GM23338 (cell line): ENCODE data around the gene TPMT. TPM values are rescaled to one million over a fixed set of nuclear protein-coding genes. Genes with fewer than 3 reads are reported as not detected.

Experiments
- ATAC-seq: fragments of 200-7000 bp; cut with Tn5 transposase; 3 replicates; pipeline ENCODE4 v1.9.1; 2020
- DNase-seq: peaks from one replicate; pipeline ENCODE4 v3.0.0-alpha.2; 2015; ENCODE audit warnings: low spot score
- H2AFZ ChIP-seq: fragments of 200-600 bp; sonication (generic); 2 replicates; pipeline ENCODE4 v1.8.0; 2016; ENCODE audit warnings: antibody characterized with exemption, mild to moderate bottlenecking, moderate library complexity
- H3F3A ChIP-seq: fragments of 200-600 bp; sonication (generic); replicated peaks from 2 replicates; pipeline ENCODE4 v1.8.0; 2017; ENCODE audit warnings: antibody characterized with exemption, mixed run types, low read depth
- H3K27ac ChIP-seq: fragments of 200-600 bp; sonication (generic); 2 replicates; pipeline ENCODE4 v1.6.1; 2016; ENCODE audit warnings: low read depth
- H3K27me3 ChIP-seq: fragments of 200-600 bp; sonication (generic); 2 replicates; pipeline ENCODE4 v1.8.0; 2016; ENCODE audit warnings: mild to moderate bottlenecking, mixed run types, moderate library complexity; ENCODE audit not compliant: insufficient read depth
- H3K36me3 ChIP-seq: fragments of 200-600 bp; sonication (generic); 2 replicates; pipeline ENCODE4 v1.8.0; 2016; ENCODE audit warnings: mild to moderate bottlenecking; ENCODE audit not compliant: insufficient read depth
- H3K4me1 ChIP-seq: fragments of 200-600 bp; sonication (generic); 2 replicates; pipeline ENCODE4 v1.8.0; 2016; ENCODE audit warnings: mild to moderate bottlenecking, moderate library complexity; ENCODE audit not compliant: insufficient read depth
- H3K4me2 ChIP-seq: fragments of 200-600 bp; sonication (generic); 2 replicates; pipeline ENCODE4 v1.7.1; 2017; ENCODE audit warnings: mixed run types
- H3K4me3 ChIP-seq: fragments of 200-600 bp; sonication (generic); 2 replicates; pipeline ENCODE4 v1.6.1; 2016; ENCODE audit warnings: mixed run types
- H3K79me2 ChIP-seq: fragments of 200-600 bp; sonication (generic); replicated peaks from 2 replicates; pipeline ENCODE4 v1.8.0; 2017; ENCODE audit warnings: mild to moderate bottlenecking; ENCODE audit not compliant: insufficient read depth
- H3K9me2 ChIP-seq: fragments of 200-600 bp; sonication (generic); 2 replicates; pipeline ENCODE4 v1.8.0; 2017; ENCODE audit not compliant: insufficient read depth
- H4K20me1 ChIP-seq: fragments of 200-600 bp; sonication (generic); replicated peaks from 2 replicates; pipeline ENCODE4 v1.8.0; 2017; ENCODE audit warnings: mild to moderate bottlenecking; ENCODE audit not compliant: insufficient read depth
- H3K27ac Mint-ChIP-seq: 2 replicates; pipeline ENCODE4 v1.8.0; 2020; ENCODE audit warnings: inconsistent platforms, mild to moderate bottlenecking, moderate library complexity, mixed read lengths
- H3K27me3 Mint-ChIP-seq: 3 replicates; pipeline ENCODE4 v1.8.0; 2022; ENCODE audit warnings: low read depth, mild to moderate bottlenecking, moderate library complexity, mixed read lengths, inconsistent platforms; ENCODE audit not compliant: insufficient read depth, poor library complexity
- H3K36me3 Mint-ChIP-seq: 3 replicates; pipeline ENCODE4 v1.8.0; 2021; ENCODE audit warnings: low read depth, mild to moderate bottlenecking, inconsistent platforms, moderate library complexity, mixed read lengths
- H3K4me1 Mint-ChIP-seq: 3 replicates; pipeline ENCODE4 v1.8.0; 2020; ENCODE audit warnings: mild to moderate bottlenecking, inconsistent platforms, mixed read lengths
- H3K4me3 Mint-ChIP-seq: 3 replicates; pipeline ENCODE4 v1.8.0; 2021; ENCODE audit warnings: moderate library complexity, mild to moderate bottlenecking, inconsistent platforms, mixed read lengths
- H3K9me3 Mint-ChIP-seq: 3 replicates; pipeline ENCODE4 v1.8.0; 2020; ENCODE audit warnings: moderate library complexity, mild to moderate bottlenecking, inconsistent platforms, mixed read lengths
- CTCF ChIP-seq, 2 experiments: fragments of 200-600 bp in 1 of 2; sonication (generic) in 1 of 2; conservative IDR thresholded peaks; 2 replicates each; pipeline versions ENCODE4 v1.5.1 to v1.6.1; 2016 to 2017; ENCODE audit warnings: antibody characterized with exemption in 2 of 2, low read depth in 2 of 2, mild to moderate bottlenecking in 2 of 2, moderate library complexity in 1 of 2
- ETS1 ChIP-seq: IDR thresholded peaks from 2 replicates; pipeline ENCODE4 v1.6.1; 2016; ENCODE audit warnings: antibody characterized with exemption
- EZH2 ChIP-seq: fragments of 200-600 bp; sonication (generic); IDR thresholded peaks from one replicate; pipeline ENCODE4 v1.8.0; 2017; ENCODE audit warnings: antibody characterized with exemption, mild to moderate bottlenecking, low read depth; ENCODE audit not compliant: unreplicated experiment
- EZH2phosphoT487 ChIP-seq: fragments of 200-600 bp; sonication (generic); IDR thresholded peaks from one replicate; pipeline ENCODE4 v1.8.1; 2018; ENCODE audit warnings: antibody characterized with exemption; ENCODE audit not compliant: unreplicated experiment
- JUNB ChIP-seq: IDR thresholded peaks from one replicate; pipeline ENCODE4 v1.6.1; 2016; ENCODE audit warnings: antibody characterized with exemption; ENCODE audit not compliant: unreplicated experiment
- NANOG ChIP-seq: IDR thresholded peaks from 2 replicates; pipeline ENCODE4 v1.6.1; 2016; ENCODE audit warnings: antibody characterized with exemption, borderline replicate concordance
- REST ChIP-seq: IDR thresholded peaks from one replicate; pipeline ENCODE4 v1.6.1; 2018; ENCODE audit warnings: antibody characterized with exemption; ENCODE audit not compliant: unreplicated experiment
- ZNF331 ChIP-seq: fragments of 250-450 bp; sonication (Bioruptor Pico); IDR thresholded peaks from 2 replicates; pipeline ENCODE4 v1.5.0; 2020; ENCODE audit warnings: low read depth, mild to moderate bottlenecking, moderate library complexity
- ZNF462 ChIP-seq: fragments of 250-450 bp; sonication (Bioruptor Pico); IDR thresholded peaks from 2 replicates; pipeline ENCODE4 v1.5.0; 2020; ENCODE audit warnings: mild to moderate bottlenecking, moderate library complexity
- polyA plus RNA-seq: library from polyadenylated mRNA; unstranded; fragments of >200 nt; fragmentation: Nextera tagmentation; extraction: Ambion mirVana; gene quantifications from 2 replicates; pipeline ENCODE4 v1.2.1, GENCODE V29; 2016
- total RNA-seq: library from RNA; depleted of rRNA; stranded (reverse); fragments of >200 nt; shearing (Covaris generic); gene quantifications from 2 replicates; pipeline ENCODE4 v1.2.3, GENCODE V29; 2014

Gene TPMT
- total and polyA plus RNA-seq, 2 experiments from 2014 or later = 19.5 to 21.6 TPM

GRCh38 chr6:18101271-18101670, 53.6 kb downstream of the TPMT start (continued):
- TF ChIP-seq ETS1 = no peak
- no peak for TF ChIP-seq CTCF (conservative IDR thresholded peaks at IDR 0.05; ENCODE audit: low read depth in 2 of 2)

DNA sequence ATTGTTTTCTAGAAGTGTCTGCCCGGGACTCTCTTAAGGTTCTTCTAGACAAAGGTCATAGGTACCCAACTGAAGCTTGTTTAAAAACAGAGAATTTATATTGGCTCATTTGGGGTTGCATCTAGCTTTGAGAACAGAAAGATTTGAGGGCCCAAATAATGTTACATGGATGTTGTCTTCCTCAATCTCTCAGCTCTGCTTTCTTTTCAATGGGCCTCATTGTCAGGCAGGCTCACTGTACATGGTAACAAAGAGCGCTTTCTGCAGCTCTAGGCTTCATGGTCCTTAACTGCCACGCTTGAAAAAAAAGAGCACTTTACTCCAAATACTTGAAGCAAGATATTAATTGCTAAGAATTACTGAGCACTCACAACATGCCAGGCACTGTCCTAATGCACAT, 54.6 kb downstream of the TPMT start:
- Histone ChIP-seq H3K4me3 (no peak overlapping the region), H3K79me2 (no peaks in the 10 kb centered on the region), H3K9me2 (no peaks in the 10 kb centered on the region), H4K20me1 (no peaks in the 10 kb centered on the region), H3K27me3 (no peaks in the 10 kb centered on the region), H2AFZ (peak overlapping the region; percentile 63; the same call in 1 of the 2 replicates), H3F3A (no peaks in the 10 kb centered on the region), H3K4me2 (no peak overlapping the region), H3K36me3 (no peaks in the 10 kb centered on the region), H3K4me1 (no peaks in the 10 kb centered on the region), H3K27ac (no peak overlapping the region)
- H3K9me3 Mint-ChIP-seq = no peaks in the 10 kb centered on the region
- H3K4me3 Mint-ChIP-seq = no peak overlapping the region
- DNase-seq (no peak), ATAC-seq (no peak)
- H3K36me3 Mint-ChIP-seq = no peaks in the 10 kb centered on the region
- H3K27ac Mint-ChIP-seq = no peak overlapping the region
- H3K4me1 Mint-ChIP-seq = no peaks in the 10 kb centered on the region
- H3K27me3 Mint-ChIP-seq = no peaks in the 10 kb centered on the region
- TF ChIP-seq ZNF331 (CRISPR knock-in tag) = no peak
- no peak for TF ChIP-seq ETS1
- TF ChIP-seq NANOG = no peak
- no peak for TF ChIP-seq REST
- TF ChIP-seq EZH2 = no peak
- no peak for TF ChIP-seq JUNB
- TF ChIP-seq ZNF462 (CRISPR knock-in tag) = no peak
- no peak for TF ChIP-seq EZH2phosphoT487
